ENCODE measurements around the gene GALNT1.

The GALNT1 gene

DNA sequence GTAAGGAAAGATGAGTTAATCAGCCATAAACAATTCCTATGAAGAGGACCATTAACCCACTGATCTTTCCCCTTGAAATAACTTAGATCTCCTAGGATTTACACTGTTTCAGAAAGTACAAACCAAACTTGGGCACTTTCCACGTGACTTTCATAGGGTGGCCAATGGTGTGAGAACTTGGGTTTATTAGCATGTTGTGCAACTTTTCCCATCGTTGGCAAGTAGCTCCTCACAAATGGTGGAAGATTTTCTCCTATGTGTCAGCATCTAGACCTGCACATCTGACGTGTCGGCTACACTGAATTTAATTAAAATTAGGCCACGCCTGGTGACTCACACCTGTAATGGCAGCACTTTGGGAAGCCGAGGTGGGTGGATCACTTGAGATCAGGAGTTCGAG is 116.3 kb downstream of the GALNT1 start:
- no peak overlapping the region for H3K4me3 ChIP-seq (ENCODE audit: low read depth, low read length)
- DNase-seq (ENCODE audit: low read depth), result no peak
- TF ChIP-seq POLR2A (IDR thresholded peaks at IDR 0.05; ENCODE audit: extremely low read depth, insufficient read length) (no peak), CTCF (IDR thresholded peaks at IDR 0.05; ENCODE audit: low read depth, low read length) (no peak), MYC (IDR thresholded peaks at IDR 0.05; ENCODE audit: low read depth, low read length) (no peak)
- TF ChIP-seq, protein P1, sequence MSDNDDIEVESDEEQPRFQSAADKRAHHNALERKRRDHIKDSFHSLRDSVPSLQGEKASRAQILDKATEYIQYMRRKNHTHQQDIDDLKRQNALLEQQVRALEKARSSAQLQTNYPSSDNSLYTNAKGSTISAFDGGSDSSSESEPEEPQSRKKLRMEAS (IDR thresholded peaks at IDR 0.05; ENCODE audit: low read depth, low read length), result no peak

DNA sequence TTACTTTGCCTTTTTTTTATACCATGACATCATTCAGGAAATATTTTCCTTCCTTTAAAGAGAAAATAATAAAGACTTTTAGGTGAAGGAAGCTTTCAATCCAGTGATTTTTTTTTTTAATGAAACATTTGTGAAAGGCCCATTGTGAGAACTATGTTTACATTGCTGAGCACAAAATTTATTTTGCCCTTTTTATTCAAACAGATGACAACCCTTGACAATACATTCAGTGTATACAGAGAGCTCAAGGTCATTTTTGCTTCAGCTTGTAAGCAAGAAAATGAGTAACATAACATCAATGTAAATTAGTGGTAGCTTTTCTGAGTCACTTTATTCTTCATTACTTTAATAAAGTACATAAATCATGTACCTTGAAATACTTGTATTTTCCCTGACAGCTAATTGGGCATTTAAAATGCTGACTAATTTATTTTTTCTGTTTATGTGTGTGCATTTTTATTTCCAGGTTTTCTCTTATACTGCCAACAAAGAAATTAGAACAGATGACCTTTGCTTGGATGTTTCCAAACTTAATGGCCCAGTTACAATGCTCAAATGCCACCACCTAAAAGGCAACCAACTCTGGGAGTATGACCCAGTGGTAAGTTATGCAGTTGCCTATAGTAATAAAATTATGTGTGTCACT is 121.6 kb downstream of the GALNT1 start:
- no peak overlapping the region for H3K4me3 ChIP-seq (ENCODE audit: low read depth, low read length)
- DNase-seq (ENCODE audit: low read depth), result no peak
- TF ChIP-seq, protein P1 (IDR thresholded peaks at IDR 0.05; ENCODE audit: low read depth, low read length), result no peak
- no peak for TF ChIP-seq CTCF (IDR thresholded peaks at IDR 0.05; ENCODE audit: low read depth, low read length)
- no peak for TF ChIP-seq POLR2A (IDR thresholded peaks at IDR 0.05; ENCODE audit: extremely low read depth, insufficient read length)
- TF ChIP-seq MYC (IDR thresholded peaks at IDR 0.05; ENCODE audit: low read depth, low read length), result no peak

DNA sequence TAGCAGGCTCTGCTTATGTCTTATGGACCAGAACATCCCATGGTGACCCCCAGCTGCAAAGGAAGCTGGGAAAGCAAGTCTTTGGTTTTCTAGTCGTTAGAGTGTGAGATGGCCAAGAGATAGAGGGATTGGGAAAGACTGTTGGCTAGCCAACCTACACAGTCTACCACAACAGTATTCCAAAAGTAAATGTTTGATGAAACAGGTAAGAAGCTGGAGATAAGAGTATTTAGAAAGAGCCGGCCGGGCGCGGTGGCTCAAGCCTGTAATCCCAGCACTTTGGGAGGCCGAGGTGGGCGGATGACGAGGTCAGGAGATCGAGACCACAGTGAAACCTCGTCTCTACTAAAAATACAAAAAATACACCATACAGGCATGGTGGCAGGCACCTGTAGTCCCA is 124.4 kb downstream of the GALNT1 start:
- TF ChIP-seq CTCF (IDR thresholded peaks at IDR 0.05; ENCODE audit: low read depth, low read length) (no peak), MYC (IDR thresholded peaks at IDR 0.05; ENCODE audit: low read depth, low read length) (no peak), POLR2A (IDR thresholded peaks at IDR 0.05; ENCODE audit: extremely low read depth, insufficient read length) (no peak)
- TF ChIP-seq, protein P1 (IDR thresholded peaks at IDR 0.05; ENCODE audit: low read depth, low read length), result no peak
- no peak for DNase-seq (ENCODE audit: low read depth)
- H3K4me3 ChIP-seq (ENCODE audit: low read depth, low read length), result no peak overlapping the region

- DNase-seq (ENCODE audit: low read depth), result no peak
- no peak overlapping the region for H3K4me3 ChIP-seq (ENCODE audit: low read depth, low read length)
Measured at GRCh38 chr18:35707247-35707646, 125.7 kb downstream of the GALNT1 start.

DNA sequence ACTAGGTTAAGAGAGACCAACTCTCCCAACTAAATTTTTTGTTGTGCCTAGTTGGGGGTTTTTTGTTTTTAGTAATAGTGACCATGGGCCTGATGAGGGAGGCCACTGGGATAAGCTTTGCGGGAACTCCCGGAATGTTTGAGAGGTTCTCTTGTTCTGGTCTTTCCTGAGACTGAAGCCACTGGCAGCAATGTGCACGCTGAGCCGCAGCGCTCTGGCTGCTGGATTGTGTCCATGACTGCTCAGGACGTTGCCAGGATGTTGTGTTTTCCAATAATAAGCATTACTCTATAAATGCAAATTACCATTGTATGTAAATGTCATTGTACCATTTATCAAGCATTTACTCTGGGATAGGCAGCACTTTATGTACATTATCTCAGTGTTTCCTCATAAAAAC is 126.1 kb downstream of the GALNT1 start:
- DNase-seq (ENCODE audit: low read depth), result no peak
- TF ChIP-seq MYC (IDR thresholded peaks at IDR 0.05; ENCODE audit: low read depth, low read length), result no peak
- no peak for TF ChIP-seq CTCF (IDR thresholded peaks at IDR 0.05; ENCODE audit: low read depth, low read length)
- TF ChIP-seq, protein P1 (IDR thresholded peaks at IDR 0.05; ENCODE audit: low read depth, low read length), result no peak
- TF ChIP-seq POLR2A (IDR thresholded peaks at IDR 0.05; ENCODE audit: extremely low read depth, insufficient read length), result no peak
- no peak overlapping the region for H3K4me3 ChIP-seq (ENCODE audit: low read depth, low read length)

More at GRCh38 chr18:35707247-35707646, 125.7 kb downstream of the GALNT1 start:
- TF ChIP-seq MYC (IDR thresholded peaks at IDR 0.05; ENCODE audit: low read depth, low read length) (no peak), POLR2A (IDR thresholded peaks at IDR 0.05; ENCODE audit: extremely low read depth, insufficient read length) (no peak), CTCF (IDR thresholded peaks at IDR 0.05; ENCODE audit: low read depth, low read length) (no peak)
- TF ChIP-seq, protein P1 (IDR thresholded peaks at IDR 0.05; ENCODE audit: low read depth, low read length), result no peak
